ENCODE data around the gene BMAL1.

DNA sequence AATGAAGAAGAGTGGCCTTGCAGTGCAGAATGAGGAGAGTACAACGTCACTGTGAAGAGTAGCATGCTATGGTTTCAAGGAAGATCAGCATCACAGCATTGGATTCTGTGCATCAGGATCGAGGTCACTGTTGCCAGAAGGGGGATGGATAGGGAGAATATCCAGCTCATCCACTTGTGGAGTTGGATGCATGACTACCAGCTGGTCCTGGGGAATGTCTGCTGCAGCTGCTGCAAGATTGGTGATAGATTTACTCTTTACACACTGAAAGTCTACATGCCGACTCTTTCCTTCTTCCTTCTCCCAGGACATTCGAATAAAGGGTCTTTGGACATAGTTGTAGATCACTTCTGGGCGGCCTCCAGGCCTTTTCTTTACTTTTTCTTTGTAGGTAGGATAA lies 111.2 kb downstream of the BMAL1 start:
- TF ChIP-seq TCF4 (CRISPR knock-in tag; IDR thresholded peaks at IDR 0.05; ENCODE audit: borderline replicate concordance) (no peak), CSDC2 (CRISPR knock-in tag; IDR thresholded peaks at IDR 0.05) (no peak), PPARA (CRISPR knock-in tag; IDR thresholded peaks at IDR 0.05; ENCODE audit: borderline replicate concordance) (no peak), ZFP30 (CRISPR knock-in tag; IDR thresholded peaks at IDR 0.05) (no peak)
- TF ChIP-seq, protein P1, sequence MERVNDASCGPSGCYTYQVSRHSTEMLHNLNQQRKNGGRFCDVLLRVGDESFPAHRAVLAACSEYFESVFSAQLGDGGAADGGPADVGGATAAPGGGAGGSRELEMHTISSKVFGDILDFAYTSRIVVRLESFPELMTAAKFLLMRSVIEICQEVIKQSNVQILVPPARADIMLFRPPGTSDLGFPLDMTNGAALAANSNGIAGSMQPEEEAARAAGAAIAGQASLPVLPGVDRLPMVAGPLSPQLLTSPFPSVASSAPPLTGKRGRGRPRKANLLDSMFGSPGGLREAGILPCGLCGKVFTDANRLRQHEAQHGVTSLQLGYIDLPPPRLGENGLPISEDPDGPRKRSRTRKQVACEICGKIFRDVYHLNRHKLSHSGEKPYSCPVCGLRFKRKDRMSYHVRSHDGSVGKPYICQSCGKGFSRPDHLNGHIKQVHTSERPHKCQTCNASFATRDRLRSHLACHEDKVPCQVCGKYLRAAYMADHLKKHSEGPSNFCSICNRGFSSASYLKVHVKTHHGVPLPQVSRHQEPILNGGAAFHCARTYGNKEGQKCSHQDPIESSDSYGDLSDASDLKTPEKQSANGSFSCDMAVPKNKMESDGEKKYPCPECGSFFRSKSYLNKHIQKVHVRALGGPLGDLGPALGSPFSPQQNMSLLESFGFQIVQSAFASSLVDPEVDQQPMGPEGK (CRISPR knock-in tag; IDR thresholded peaks at IDR 0.05; ENCODE audit: borderline replicate concordance), result no peak
- TF ChIP-seq, protein P2, sequence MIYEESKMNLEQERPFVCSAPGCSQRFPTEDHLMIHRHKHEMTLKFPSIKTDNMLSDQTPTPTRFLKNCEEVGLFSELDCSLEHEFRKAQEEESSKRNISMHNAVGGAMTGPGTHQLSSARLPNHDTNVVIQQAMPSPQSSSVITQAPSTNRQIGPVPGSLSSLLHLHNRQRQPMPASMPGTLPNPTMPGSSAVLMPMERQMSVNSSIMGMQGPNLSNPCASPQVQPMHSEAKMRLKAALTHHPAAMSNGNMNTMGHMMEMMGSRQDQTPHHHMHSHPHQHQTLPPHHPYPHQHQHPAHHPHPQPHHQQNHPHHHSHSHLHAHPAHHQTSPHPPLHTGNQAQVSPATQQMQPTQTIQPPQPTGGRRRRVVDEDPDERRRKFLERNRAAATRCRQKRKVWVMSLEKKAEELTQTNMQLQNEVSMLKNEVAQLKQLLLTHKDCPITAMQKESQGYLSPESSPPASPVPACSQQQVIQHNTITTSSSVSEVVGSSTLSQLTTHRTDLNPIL (CRISPR knock-in tag; IDR thresholded peaks at IDR 0.05; ENCODE audit: low read depth), result no peak
- TF ChIP-seq, protein P3, sequence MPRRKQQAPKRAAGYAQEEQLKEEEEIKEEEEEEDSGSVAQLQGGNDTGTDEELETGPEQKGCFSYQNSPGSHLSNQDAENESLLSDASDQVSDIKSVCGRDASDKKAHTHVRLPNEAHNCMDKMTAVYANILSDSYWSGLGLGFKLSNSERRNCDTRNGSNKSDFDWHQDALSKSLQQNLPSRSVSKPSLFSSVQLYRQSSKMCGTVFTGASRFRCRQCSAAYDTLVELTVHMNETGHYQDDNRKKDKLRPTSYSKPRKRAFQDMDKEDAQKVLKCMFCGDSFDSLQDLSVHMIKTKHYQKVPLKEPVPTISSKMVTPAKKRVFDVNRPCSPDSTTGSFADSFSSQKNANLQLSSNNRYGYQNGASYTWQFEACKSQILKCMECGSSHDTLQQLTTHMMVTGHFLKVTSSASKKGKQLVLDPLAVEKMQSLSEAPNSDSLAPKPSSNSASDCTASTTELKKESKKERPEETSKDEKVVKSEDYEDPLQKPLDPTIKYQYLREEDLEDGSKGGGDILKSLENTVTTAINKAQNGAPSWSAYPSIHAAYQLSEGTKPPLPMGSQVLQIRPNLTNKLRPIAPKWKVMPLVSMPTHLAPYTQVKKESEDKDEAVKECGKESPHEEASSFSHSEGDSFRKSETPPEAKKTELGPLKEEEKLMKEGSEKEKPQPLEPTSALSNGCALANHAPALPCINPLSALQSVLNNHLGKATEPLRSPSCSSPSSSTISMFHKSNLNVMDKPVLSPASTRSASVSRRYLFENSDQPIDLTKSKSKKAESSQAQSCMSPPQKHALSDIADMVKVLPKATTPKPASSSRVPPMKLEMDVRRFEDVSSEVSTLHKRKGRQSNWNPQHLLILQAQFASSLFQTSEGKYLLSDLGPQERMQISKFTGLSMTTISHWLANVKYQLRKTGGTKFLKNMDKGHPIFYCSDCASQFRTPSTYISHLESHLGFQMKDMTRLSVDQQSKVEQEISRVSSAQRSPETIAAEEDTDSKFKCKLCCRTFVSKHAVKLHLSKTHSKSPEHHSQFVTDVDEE (CRISPR knock-in tag; IDR thresholded peaks at IDR 0.05), result no peak
